NCI-H446 (cell line): ENCODE data around the gene CLDN6.

Experiments
- DNase-seq, 2 experiments: peaks; one replicate each; lab custom pipeline; 2025; lab: John Stamatoyannopoulos, UW

The CLDN6 gene

DNA sequence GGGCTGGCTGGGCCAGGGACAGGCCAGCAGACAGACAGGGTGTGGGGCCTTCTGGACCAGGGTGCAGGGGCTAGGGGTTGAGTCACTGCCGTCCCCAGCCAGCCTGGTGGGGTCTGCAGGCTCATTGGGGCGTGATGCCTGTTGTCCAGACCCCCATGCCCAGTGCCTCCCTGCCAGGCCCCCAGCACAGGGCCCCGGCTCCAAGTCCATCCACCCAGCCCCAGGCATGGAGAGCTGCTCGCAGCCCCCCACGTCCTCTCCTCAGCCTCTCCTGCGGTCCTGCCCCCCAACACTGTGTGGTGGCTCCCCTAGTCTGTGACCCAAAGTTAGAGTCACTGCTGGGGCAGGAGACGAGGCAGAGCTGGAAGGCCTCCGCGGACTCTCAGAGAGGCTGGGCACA, 30.7 kb downstream of the CLDN6 start:
- DNase-seq: no peak

DNA sequence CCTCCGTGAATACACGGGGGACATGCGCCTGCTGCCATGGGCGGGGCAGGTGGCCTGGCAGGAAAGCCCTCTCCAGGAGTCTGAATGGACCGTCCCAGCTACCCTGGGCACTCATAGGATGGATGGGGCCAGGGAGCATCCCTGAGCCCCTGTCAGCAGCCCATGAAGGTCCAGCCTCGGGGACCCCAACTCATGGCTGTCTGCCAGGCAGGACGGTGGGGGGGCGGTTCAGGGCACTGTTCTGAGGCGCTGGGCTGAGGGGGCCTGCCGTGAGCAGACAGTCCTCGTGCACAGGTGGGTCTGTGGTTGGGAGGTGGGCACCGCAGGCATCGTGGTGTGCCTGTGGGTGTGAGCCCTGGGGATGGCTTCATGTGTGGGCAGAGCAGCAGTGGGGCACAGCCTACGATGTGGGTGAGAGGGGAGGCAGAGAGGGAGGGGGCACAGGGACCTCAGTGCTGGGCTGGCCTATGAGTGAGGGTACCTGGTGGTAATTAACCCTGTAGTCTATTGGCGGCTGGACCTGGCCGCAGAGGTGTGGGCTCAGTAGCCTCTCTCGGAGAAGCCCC, 31.3 kb downstream of the CLDN6 start:
- no peak for DNase-seq

DNA sequence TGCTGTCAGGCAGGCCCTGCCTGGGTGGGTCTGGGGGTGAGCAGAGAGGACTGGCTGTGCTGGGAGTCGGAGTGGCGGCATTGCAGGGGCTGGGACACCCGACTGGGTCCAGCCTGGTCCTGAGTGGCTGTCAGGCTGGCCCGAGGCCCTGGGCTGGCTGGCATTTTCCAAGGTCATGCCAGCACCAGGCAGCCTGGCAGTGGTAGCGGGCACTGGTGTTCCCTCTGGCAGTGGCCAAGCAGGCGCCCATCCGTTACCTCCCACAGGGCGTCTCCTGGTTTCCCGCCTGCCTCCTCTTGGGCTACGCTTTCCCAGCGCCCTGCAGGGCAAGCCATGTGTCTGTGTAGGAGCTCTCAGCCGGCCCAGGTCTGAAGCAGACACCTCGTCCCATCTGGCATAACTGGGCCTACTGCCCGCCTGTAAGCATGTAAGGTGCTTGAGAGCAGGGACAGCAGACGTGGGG, 32.1 kb downstream of the CLDN6 start:
- DNase-seq: peak; percentile 72 to 91

DNA sequence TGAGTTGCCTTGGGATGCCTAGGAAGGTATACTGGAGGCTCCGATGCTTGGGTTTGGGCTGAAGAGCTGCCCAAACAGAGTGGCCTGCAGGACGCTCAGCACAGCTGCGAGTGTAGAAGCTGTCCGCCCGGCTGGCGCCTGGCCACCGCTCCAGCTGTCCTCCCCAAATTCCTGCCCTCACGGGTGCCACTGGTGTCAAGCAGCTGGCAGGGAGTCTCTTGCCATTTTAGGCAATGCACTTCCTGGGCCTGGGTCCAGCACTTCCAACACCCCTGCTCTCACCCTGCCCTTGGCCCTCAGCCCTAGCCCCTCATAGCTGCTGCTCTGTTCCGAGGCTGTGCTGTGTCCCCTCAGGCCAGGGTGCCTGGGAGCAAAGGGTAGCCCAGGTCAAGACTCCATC, 32.5 kb downstream of the CLDN6 start:
- DNase-seq: peak; percentile 53 to 59

DNA sequence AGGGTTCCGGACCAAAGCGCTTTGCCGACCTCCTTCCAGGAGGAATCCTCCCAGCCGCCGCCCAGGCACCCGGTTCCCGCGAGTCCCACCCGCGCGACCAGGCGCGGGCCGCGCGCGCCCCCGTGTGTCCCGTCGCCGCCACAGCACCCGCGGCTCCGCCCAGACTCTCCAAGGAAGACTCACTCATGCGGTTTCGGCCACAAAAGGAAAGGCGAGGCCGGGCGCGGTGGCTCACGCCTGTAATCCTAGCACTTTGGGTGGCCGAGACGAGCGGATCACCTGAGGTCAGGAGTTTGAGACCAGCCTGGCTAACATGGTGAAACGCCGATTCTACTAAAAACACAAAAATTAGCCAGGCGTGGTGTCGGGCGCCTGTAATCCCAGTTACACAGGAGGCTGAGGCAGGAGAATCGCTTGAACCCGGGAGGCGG, 34.3 kb downstream of the CLDN6 start:
- DNase-seq: peak; percentile 22 to 79

DNA sequence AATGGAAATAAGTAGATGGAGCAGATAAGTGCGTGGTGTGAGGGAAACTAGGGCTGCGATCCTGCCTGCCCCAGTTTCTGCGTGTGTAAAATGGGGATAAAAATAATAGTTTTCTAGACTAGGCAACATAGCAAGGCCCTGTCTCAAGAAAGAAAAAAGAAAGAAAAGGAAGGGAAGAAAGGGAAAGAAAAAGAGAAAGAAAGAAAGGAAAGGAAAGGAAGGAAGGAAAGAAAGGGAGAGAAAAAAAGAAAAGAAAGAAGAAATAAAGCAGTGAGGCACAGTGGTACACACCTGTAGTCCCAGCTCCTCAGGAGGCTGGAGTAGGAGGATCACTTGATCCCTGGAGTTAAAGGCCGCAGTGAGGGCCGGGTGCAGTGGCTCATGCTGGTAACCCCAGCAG, 35.6 kb downstream of the CLDN6 start:
- no peak for DNase-seq

DNA sequence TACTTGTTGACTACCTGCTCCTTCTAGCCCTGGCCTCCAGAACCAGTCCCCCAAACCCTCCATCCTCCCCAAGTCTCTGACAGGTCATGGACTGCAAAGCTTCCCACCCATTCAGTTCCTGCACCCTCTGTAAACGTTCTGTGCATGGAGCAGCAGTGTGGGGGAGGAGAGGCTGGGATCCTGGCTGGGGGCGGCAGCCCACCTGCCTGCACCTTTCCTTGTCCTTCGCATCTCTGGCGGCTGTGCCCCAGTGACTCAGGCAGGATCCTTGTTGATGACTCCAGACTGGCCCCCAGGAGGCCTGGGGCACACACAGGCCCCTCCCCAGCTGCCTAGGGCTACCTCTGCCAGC, 36.1 kb downstream of the CLDN6 start:
- no peak for DNase-seq

DNA sequence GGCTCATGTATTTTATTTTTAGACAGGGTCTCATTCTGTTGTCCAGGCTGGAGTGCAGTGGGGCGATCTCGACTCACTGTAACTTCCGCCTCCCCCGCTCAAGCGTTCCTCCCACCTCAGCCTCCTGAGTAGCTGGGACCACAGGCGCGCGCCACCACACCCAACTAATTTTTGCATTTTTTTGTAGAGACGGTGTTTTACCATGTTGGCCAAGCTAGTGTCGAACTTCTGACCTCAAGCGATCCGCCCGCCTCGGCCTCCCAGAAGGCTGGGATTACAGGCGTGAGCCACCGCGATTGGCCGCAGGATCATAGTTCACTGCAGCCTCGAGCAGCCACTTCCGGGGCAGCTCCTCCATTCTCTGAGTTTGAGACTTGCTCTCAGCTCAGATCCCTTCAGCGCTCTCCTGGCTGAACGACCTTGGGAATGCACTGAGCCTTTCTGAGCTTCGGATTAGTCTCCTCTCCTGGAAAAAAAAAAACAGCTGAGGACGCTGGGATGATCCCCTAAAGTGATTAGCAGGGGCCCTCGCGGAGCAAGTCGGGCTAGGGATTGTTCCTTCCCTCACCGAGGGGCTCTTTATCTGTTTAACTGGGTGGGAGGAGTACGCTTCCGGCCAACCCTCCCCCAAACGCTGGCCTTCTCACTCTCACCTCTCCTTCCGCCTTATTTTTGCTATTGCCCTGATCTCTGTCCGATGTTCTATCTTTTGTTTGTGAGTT, 36.6 kb downstream of the CLDN6 start:
- no peak for DNase-seq

DNA sequence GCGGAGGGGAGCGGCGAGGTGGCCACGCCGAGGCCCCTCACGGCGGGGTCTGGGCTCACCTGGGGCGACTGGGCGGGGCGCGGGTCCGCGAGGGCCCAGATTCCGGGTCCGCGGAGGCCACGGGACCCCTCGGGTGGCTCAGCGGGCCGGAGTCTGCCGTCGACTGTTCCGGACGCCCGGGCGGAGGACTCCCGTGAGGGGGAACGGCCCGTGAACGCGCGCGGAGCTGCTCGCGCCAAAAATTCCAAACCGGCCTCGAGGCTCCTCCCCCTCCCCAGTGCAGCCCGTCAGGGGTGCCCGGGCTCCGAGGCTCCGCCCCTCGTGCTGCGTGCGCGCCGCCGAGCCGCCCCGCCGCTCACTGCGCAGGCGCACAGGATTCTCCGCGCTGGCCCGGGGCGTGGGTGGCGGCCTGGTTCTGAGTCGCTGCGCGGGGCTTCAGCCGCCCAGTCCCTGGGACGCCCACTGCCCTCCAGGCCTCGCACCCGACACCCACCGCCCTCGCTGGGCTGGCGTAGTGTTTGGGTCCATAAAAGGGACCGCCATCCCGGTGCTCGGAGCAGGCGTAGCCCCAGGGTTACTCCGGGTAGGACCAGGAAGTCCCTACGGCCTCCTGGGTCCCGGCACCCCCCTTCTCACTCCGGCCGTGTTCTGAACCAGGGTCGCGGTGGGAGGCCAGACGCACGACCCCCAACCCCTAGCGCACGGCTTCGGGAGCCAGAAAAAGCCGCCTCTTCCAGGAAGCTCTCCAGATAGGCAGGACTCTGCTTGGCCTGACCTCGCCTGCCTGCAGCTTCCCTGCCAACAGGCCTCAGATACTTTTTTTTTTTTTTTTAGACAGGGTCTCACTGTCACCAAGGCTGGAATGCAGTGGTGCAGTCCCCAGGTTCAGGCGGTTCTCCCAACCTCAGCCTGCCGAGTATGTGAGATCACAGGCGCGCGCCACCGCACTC, 37.5 kb downstream of the CLDN6 start, which contains the start of gene PKMYT1:
Gene PKMYT1, minus strand, starts transcription at position 220 of the 950 bp plus-strand sequence. CDS start 789 bp downstream, outside the sequence.
- peak; percentile 75 to 91 for DNase-seq

DNA sequence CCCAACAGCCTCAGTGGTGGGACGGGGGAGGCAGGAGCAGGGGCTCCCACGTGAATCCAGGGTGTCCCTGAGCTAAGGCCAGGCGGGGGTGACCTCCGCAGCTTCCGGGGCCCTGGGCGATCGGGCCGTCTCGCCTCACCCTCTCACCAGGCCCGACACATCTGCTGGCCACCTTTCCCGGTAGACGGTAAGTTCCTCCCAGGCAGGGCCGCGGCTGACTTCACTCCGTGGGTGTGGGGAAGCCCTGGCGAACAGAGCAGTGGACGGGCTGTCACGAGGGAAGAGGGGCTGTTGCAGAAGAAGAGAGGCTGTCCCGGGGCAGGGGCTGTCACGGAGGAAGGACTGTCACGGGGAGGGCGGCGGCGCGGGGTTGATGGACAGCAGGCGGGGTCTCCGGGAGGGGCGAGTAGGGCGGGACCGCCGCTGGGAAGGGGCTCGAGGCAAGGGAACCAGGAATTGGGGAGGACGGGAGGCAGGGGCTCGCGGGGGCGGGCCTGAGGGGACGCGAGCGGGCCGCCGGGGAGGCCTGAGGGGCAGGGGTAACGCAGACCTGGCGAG, 38.2 kb downstream of the CLDN6 start:
- no peak for DNase-seq

DNA sequence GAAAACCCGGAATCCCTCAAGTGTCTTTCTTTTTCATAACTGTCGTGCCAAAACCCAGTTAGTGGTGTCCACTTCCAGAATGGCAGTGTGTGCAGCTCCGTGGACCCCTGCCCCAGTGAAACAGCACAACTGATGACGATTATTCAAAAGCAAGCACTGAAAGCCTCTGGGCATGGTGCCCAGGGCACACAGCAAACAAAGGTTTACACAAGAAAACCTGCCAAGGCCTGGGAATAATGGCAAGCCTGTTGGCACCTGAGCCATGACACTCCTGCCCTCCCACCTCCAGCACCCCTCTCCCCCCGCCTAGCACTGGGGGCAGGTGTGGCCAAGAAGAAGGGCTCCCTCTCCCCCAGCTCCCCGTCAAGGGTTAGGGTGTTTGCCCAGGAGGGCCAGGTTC, 40.5 kb downstream of the CLDN6 start:
- peak in 1 of 2 experiments; percentile 51 for DNase-seq

DNA sequence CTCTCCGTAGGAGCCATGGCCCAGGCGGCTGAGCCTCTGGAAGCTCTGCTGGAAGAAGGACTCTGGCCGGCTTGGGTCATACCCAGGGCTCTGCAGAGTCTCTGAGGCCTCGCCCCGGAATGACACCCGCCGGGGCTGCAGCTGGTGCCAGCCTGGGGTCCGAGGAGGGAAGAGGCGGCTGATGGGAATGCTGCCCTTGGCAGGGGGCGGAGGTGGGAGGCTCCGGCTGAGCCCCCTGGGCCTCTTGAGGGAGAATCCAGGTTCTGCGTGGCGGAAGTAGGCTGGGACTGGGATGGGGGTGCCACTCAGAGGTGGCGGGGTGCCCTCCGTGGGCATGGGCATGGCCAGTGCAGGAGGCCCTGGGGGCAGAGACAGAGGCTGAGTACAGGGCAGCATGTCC, 41.3 kb downstream of the CLDN6 start:
- DNase-seq: no peak

DNA sequence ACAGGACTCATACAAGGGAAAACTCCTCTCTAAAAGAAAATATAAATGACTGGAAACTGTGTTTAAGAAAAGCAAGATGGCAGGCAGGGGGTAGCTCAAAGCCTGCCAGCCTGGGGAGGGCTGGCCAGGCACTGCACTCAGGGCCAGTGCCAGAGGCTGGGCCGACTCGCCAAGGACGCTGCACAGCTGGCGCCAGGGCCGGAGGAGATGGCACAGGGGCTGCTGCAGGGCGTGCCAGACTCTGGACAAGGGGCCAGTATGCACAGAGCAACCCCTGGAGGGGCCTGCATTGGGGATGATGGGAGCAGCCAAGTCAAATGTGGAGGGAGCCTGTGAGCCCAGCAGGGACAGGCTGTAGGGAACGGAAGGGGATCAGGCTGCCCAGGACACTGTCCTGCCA, 41.8 kb downstream of the CLDN6 start:
- peak in 1 of 2 experiments; percentile 22 for DNase-seq

DNA sequence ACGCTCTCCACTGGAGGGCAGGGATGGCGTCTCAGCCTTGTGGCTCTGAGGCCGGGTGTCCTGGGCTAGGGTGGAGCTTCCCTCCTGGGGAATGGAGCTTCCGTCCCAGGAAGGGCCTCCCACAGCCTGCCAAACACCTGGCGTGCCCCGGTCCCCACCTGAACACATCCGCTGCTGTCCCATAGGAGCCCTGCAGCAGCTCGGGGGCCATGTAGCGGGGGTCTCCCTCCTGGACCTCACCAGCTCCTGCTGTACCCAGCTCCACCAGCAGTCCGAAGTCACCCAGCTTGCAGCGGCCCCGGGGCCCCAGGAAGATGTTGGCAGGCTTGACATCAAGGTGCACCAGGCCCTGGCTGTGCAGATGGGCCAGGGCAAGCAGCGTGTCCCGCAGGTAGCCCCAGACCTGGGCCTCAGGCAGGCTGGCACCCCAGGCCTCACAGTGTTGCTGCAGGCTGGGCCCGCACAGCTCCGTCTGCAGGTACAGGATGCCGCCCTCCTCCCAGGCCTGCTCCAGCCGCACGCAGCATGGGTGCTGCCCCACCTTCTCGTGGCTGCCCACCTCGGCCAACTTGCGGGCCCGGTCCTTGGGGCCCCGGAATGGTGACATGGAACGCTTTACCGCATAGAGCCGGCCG, 42.7 kb downstream of the CLDN6 start:
- DNase-seq: no peak

DNA sequence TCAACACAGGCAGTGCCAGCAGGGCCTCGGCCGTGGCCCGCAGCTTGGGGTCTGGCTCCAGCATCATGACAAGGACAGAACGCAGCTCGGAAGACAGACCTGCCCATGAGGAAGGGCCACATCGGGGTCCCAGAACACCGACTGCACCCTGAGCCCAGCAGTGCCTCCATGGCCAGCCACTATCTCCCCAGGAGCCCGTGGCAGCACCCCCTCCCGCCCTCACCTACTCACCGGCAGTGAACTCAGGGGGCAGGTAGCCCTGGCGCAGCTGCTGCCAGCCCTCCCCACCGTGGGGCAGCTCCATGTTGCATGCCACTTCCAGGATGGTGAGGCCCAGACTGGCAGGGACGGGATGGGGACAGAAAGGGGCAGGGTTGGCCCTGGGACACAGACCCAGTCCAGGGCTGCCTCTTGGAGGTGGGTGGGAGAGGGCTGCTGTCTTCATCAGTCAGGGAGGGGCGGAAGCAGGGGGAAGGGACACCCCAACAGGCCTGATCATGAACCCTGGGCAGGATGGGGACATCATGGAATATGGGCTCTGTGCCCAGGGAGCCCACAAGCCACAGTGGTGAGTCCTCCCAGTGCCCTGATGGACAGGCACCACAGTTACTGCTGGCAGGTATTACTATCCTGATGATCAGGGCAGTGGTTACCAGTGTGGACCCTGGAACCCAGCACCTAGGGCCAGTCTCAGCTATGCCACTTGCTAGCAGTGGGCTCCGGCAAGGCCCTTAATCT, 43.5 kb downstream of the CLDN6 start:
- no peak for DNase-seq

DNA sequence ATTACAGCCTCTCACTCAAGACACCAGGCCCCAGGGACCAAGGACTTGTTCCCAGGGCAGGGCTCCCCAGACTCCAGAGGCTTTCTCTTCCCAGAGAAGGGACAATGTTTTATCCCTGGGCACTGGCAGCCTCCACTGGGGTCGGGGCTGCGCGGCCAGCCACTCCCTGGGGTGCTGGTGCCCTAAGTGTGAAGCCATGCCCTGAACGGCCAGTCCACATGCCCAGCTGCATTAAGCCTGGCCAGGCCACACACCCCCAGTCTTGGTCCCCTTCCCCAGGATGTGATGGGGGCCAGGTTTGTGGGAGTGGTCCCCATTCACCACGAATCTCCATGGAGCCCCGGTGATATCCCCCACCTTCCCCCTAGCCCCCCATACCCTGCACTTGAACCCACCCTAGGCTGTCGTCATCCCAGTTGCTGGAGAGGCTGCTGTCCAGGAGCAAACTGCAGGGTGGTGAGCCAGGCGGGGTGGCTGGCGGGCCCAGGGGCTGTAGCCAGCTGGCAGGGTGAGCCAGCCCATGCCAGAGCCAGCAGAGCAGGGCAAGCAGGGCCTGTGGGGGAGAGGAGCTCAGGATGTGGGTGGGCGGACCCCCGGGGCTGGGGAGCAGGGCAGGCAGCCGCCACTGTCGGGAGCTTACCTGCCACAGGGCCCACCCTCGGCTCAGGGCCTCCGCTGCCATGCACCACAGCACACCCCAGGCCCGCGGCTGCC, 44.2 kb downstream of the CLDN6 start:
- DNase-seq: peak in 1 of 2 experiments; percentile 30

DNA sequence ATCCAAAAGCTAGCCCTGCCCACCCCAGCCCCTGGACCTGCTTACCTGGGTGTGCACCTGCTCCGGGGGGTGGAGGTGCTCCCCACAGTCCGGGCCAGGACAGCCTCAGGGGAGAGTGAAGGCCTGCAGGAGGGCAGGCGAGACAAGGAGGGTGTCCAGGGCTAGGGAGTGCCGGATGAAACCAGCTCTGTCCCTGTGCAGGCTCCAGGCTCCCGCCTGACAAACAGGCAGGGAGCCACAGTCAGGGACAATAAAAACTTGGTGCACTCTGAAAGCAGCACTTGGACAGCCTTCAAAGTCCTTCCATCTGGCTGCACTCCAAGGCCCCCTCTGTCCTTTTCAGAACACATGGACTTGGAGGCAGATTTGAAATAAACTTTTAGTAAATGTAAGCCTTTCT, 44.9 kb downstream of the CLDN6 start:
- DNase-seq: peak in 1 of 2 experiments; percentile 40

DNA sequence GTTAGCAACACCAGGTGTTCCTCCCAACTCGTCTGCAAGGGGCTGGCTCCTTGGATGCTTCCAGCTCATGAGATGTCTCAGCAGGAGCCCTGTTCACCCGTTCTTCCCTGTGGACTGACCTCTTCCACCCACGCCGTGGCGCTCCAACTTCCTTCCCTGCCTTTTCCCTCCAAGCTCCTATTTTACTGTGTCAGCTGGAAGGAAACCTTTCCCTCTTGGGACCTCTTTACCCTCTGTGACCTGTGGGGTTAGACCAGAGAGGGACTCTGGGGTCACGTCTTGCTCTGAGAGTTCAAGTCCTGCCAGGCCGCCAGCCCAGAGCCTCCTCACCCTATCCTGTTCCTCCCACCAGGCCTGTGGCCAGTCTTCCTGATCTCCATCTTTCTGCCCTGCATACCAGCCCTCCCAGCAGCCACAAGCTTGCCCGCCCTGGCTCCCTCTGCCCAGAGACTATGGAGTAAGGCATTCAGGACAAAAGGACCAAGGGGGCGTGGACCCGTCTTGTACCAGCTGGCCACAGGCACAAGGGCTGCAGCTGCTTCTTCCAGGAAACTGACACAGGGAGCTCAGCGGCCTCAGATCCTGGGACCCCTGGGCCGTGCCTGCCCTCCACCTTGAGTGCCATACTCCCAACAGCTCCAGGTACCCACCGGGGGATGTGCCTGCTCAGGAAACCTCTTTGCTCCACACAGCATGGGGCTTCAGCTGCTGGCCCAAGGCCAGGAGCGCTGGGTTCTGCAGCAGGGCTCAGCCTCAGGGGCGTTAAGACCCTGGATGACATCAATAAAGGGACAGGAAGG, 45.8 kb downstream of the CLDN6 start:
- no peak for DNase-seq

DNA sequence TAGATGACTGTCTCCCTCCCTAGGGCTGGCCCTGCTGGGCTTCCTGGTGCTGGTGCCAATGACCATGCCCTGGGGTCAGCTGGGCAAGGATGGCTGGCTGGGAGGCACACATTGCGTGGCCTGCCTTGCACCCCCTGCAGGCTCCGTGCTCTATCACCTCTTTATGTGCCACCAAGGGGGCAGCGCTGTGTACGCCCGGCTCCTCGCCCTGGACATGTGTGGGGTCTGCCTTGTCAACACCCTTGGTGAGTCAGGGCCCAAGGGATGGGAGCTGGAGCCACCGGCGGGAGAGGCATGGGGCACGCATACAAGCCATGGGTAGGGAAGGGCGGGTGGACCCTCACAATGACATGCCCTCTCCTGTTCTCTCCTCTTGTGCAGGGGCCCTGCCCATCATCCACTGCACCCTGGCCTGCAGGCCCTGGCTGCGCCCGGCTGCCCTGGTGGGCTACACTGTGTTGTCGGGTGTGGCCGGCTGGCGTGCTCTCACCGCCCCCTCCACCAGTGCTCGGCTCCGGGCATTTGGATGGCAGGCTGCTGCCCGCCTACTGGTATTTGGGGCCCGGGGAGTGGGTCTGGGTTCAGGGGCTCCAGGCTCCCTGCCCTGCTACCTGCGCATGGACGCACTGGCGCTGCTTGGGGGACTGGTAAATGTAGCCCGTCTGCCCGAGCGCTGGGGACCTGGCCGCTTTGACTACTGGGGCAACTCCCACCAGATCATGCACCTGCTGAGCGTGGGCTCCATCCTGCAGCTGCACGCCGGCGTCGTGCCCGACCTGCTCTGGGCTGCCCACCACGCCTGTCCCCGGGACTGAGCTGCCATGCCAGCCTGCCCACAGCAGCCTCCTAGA, 46.6 kb downstream of the CLDN6 start:
- DNase-seq: no peak
